HepG2 (cell line): ENCODE data around the gene GPS1. TPM values are rescaled to one million over a fixed set of nuclear protein-coding genes. Genes with fewer than 3 reads are reported as not detected.

Experiments used
- FOXA1 ChIP-seq, 2 experiments: fragments of 450-650 bp in 1 of 2; sonication (generic) in 1 of 2; formaldehyde crosslinking in 1 of 2; IDR thresholded peaks; 2 replicates each; pipeline versions ENCODE4 v1.4.0 to v1.6.1; 2016 to 2020; ENCODE audit warnings: missing genetic modification reagents in 1 of 2
- GABPB1 ChIP-seq: IDR thresholded peaks from 2 replicates; pipeline ENCODE4 v1.6.1; 2016; ENCODE audit warnings: mild to moderate bottlenecking, missing genetic modification reagents, moderate library complexity, missing compliant biosample characterization
- GATA4 ChIP-seq: sonication (generic); IDR thresholded peaks from 2 replicates; pipeline ENCODE4 v1.6.1; 2016; ENCODE audit warnings: antibody characterized with exemption, low read depth, borderline replicate concordance
- HNRNPLL ChIP-seq: fragments of 200-400 bp; formaldehyde crosslinking; IDR thresholded peaks from 2 replicates; pipeline ENCODE4 v1.6.1; 2017; ENCODE audit warnings: mild to moderate bottlenecking, low read depth, low read length; ENCODE audit not compliant: poor library complexity, severe bottlenecking
- LCORL ChIP-seq, 2 experiments: fragments of 450-650 bp in 1 of 2; sonication (generic) in 1 of 2; formaldehyde crosslinking in 1 of 2; IDR thresholded peaks; 2 replicates each; pipeline versions ENCODE4 v1.5.0 to v1.6.1; 2017 to 2020; ENCODE audit warnings: antibody characterized with exemption in 1 of 2, missing genetic modification reagents in 1 of 2
- MXD4 ChIP-seq: IDR thresholded peaks from 2 replicates; pipeline ENCODE4 v1.6.1; 2016; ENCODE audit warnings: mild to moderate bottlenecking, missing biosample characterization, missing genetic modification reagents
- NFE2L1 ChIP-seq: sonication (generic); formaldehyde crosslinking; IDR thresholded peaks from 2 replicates; pipeline ENCODE4 v1.4.0; 2020; ENCODE audit warnings: missing genetic modification reagents, mild to moderate bottlenecking, borderline replicate concordance
- NR0B2 ChIP-seq: sonication (generic); formaldehyde crosslinking; IDR thresholded peaks from 2 replicates; pipeline ENCODE4 v1.4.0; 2020; ENCODE audit warnings: mild to moderate bottlenecking, missing genetic modification reagents
- NR2F2 ChIP-seq: IDR thresholded peaks from 2 replicates; pipeline ENCODE4 v1.6.1; 2012; ENCODE audit warnings: low read depth, inconsistent platforms, borderline replicate concordance
- PHF20 ChIP-seq: sonication (generic); formaldehyde crosslinking; IDR thresholded peaks from 2 replicates; pipeline ENCODE4 v1.5.0; 2020; ENCODE audit warnings: mild to moderate bottlenecking, missing genetic modification reagents
- POLR2A ChIP-seq, 2 experiments: IDR thresholded peaks; 2 replicates each; pipeline ENCODE4 v1.6.1; 2011; ENCODE audit warnings: low read depth in 2 of 2, low read length in 2 of 2, mild to moderate bottlenecking in 1 of 2, moderate library complexity in 1 of 2; ENCODE audit not compliant: insufficient read depth in 1 of 2
- RXRB ChIP-seq: IDR thresholded peaks from 2 replicates; pipeline ENCODE4 v1.6.1; 2016; ENCODE audit warnings: borderline replicate concordance, missing genetic modification reagents, missing compliant biosample characterization
- SP1 ChIP-seq, 2 experiments: fragments of 450-650 bp in 1 of 2; sonication (generic) in 1 of 2; formaldehyde crosslinking in 1 of 2; IDR thresholded peaks; 2 replicates each; pipeline versions ENCODE4 v1.4.0 to v1.6.1; 2016 to 2020; ENCODE audit warnings: missing genetic modification reagents in 1 of 2
- THAP8 ChIP-seq: sonication (generic); formaldehyde crosslinking; IDR thresholded peaks from 2 replicates; pipeline ENCODE4 v1.5.1; 2020; ENCODE audit warnings: missing genetic modification reagents, mild to moderate bottlenecking, borderline replicate concordance
- TOPORS ChIP-seq: sonication (generic); formaldehyde crosslinking; IDR thresholded peaks from 2 replicates; pipeline ENCODE4 v1.8.0; 2023; ENCODE audit warnings: mild to moderate bottlenecking, missing genetic modification reagents
- ZFP62 ChIP-seq: sonication (generic); formaldehyde crosslinking; IDR thresholded peaks from 2 replicates; pipeline ENCODE4 v1.4.0; 2020; ENCODE audit warnings: missing genetic modification reagents
- ZFP90 ChIP-seq: sonication (generic); formaldehyde crosslinking; IDR thresholded peaks from 2 replicates; pipeline ENCODE4 v1.8.0; 2022; ENCODE audit warnings: missing genetic modification reagents, mild to moderate bottlenecking, inconsistent platforms, borderline replicate concordance
- ZNF10 ChIP-seq: sonication (generic); formaldehyde crosslinking; IDR thresholded peaks from 2 replicates; pipeline ENCODE4 v1.4.0; 2020; ENCODE audit warnings: mild to moderate bottlenecking, low read depth, missing genetic modification reagents, borderline replicate concordance
- ZNF3 ChIP-seq: IDR thresholded peaks from 2 replicates; pipeline ENCODE4 v1.7.0; 2017; ENCODE audit warnings: inconsistent platforms
- ZNF44 ChIP-seq: sonication (generic); formaldehyde crosslinking; IDR thresholded peaks from 2 replicates; pipeline ENCODE4 v1.5.1; 2020; ENCODE audit warnings: mild to moderate bottlenecking, missing genetic modification reagents
- ZNF577 ChIP-seq: sonication (generic); formaldehyde crosslinking; IDR thresholded peaks from 2 replicates; pipeline ENCODE4 v1.4.0; 2020; ENCODE audit warnings: mild to moderate bottlenecking, low read depth, missing genetic modification reagents, borderline replicate concordance
- ZNF605 ChIP-seq: sonication (generic); formaldehyde crosslinking; IDR thresholded peaks from 2 replicates; pipeline ENCODE4 v1.8.0; 2022; ENCODE audit warnings: mild to moderate bottlenecking, missing genetic modification reagents
- ZNF639 ChIP-seq: conservative IDR thresholded peaks from 2 replicates; pipeline ENCODE4 v1.6.1; 2018; ENCODE audit warnings: missing genetic modification reagents
- ZNF709 ChIP-seq: sonication (generic); formaldehyde crosslinking; IDR thresholded peaks from 2 replicates; pipeline ENCODE4 v1.5.0; 2020; ENCODE audit warnings: mild to moderate bottlenecking, missing genetic modification reagents
- ZNF792 ChIP-seq: IDR thresholded peaks from 2 replicates; pipeline ENCODE4 v1.6.1; 2016
- ZNF850 ChIP-seq: sonication (generic); formaldehyde crosslinking; conservative IDR thresholded peaks from 2 replicates; pipeline ENCODE4 v1.9.0; 2021; ENCODE audit warnings: mild to moderate bottlenecking, missing genetic modification reagents
- ZSCAN12 ChIP-seq: sonication (generic); formaldehyde crosslinking; IDR thresholded peaks from 2 replicates; pipeline ENCODE4 v1.9.0; 2021; ENCODE audit warnings: mild to moderate bottlenecking, missing genetic modification reagents
- ZZZ3 ChIP-seq: sonication (generic); formaldehyde crosslinking; IDR thresholded peaks from 2 replicates; pipeline ENCODE4 v1.4.0; 2020; ENCODE audit warnings: missing genetic modification reagents, mild to moderate bottlenecking, borderline replicate concordance
- polyA plus RNA-seq, 8 experiments: library from polyadenylated mRNA; depleted of rRNA in 3 of 8; stranded (reverse) in 7 of 8; unstranded in 1 of 8; fragments of >200 nt; fragmentation: Illumina TruSeq in 4 of 8; extraction: Trizol in 4 of 8; gene quantifications; 2 replicates each; pipeline versions ENCODE4 v1.2.1 to v1.2.3, GENCODE V29; 2011 to 2016; ENCODE audit warnings: low read depth in 4 of 8, missing spikeins in 1 of 8, mixed read lengths in 1 of 8; ENCODE audit not compliant: insufficient read depth in 1 of 8
- total RNA-seq, 5 experiments: library from RNA; depleted of rRNA; stranded (reverse); fragments of >200 nt; fragmentation: Illumina TruSeq; extraction: Trizol; gene quantifications; 2 replicates each; pipeline ENCODE4 v1.2.3, GENCODE V29; 2016; ENCODE audit warnings: low read depth in 1 of 5

GPS1 gene
- total and polyA plus RNA-seq, 2 of the 13 experiments (the other 11 are each of a cell fraction or from before 2014, with no cell fraction given) = 124 to 128 TPM

- TF ChIP-seq ZNF709 = no peak
- TF ChIP-seq TOPORS (CRISPR knock-in tag) = no peak; the same call in 1 of the 2 replicates
- peak; percentile 40; the same call in 1 of the 2 replicates for TF ChIP-seq GATA4
- peak; percentile 78 for TF ChIP-seq MXD4 (CRISPR knock-in tag)
- TF ChIP-seq ZNF44 = peak; percentile 70; the same call in 1 of the 2 replicates
- TF ChIP-seq HNRNPLL = peak; percentile 85
- no peak for TF ChIP-seq NR2F2
- TF ChIP-seq ZNF792 (CRISPR knock-in tag) = peak; percentile 89
- TF ChIP-seq LCORL (IDR thresholded peaks at IDR 0.05) = no peak
- peak; percentile 95 for TF ChIP-seq LCORL (CRISPR knock-in tag; IDR thresholded peaks at IDR 0.05)
- no peak for TF ChIP-seq SP1 (IDR thresholded peaks at IDR 0.05)
- peak; percentile 62 for TF ChIP-seq SP1 (CRISPR knock-in tag; IDR thresholded peaks at IDR 0.05)
- no peak for TF ChIP-seq PHF20 (CRISPR knock-in tag)
- peak; percentile 78; the same call in 1 of the 2 replicates for TF ChIP-seq ZNF605 (CRISPR knock-in tag)
- TF ChIP-seq ZFP90 (CRISPR knock-in tag) = peak; percentile 60; the same call in 1 of the 2 replicates
- TF ChIP-seq ZNF850 (CRISPR knock-in tag) = no peak
- TF ChIP-seq POLR2A (IDR thresholded peaks at IDR 0.05; ENCODE audit: insufficient read depth in 1 of 2, low read depth in 2 of 2, low read length in 2 of 2) = no peak
- peak; percentile 78 for TF ChIP-seq RXRB (CRISPR knock-in tag)
- TF ChIP-seq ZNF3 (CRISPR knock-in tag) = no peak
- TF ChIP-seq ZNF577 = no peak
- peak; percentile 76; the same call in 1 of the 2 replicates for TF ChIP-seq ZNF639 (CRISPR knock-in tag)
- peak; percentile 84 for TF ChIP-seq GABPB1 (CRISPR knock-in tag)
- no peak for TF ChIP-seq ZNF10
- peak; percentile 67; the same call in 1 of the 2 replicates for TF ChIP-seq NFE2L1 (CRISPR knock-in tag)
- TF ChIP-seq ZFP62 (CRISPR knock-in tag) = no peak
- peak; percentile 22; the same call in 1 of the 2 replicates for TF ChIP-seq ZSCAN12 (CRISPR knock-in tag)
- no peak for TF ChIP-seq THAP8 (CRISPR knock-in tag)
- TF ChIP-seq NR0B2 = peak; percentile 94
- TF ChIP-seq ZZZ3 (CRISPR knock-in tag) = no peak
- no peak for TF ChIP-seq FOXA1 (IDR thresholded peaks at IDR 0.05)
- no peak; the same call in 1 of the 2 replicates for TF ChIP-seq FOXA1 (CRISPR knock-in tag; IDR thresholded peaks at IDR 0.05)
Measured at GRCh38 chr17:82003411-82004381, 48.0 kb upstream of the GPS1 start (continued).
